ENCODE data around the gene TULP4.
A peak's percentile ranks its signal among the peaks of the same experiment; 100 is the strongest.
"Not testable (repeated sequence)": the region's sequence is repeated elsewhere in the genome, so short reads cannot be mapped to it uniquely, and the experiment has no call there.

TULP4 gene

GRCh38 chr6:158557110-158557509, 244.8 kb downstream of the TULP4 start:
- not testable (repeated sequence) for H3K9ac ChIP-seq (ENCODE audit: low read length); H3K27ac ChIP-seq (ENCODE audit: low read length); H3K4me1 ChIP-seq (ENCODE audit: control insufficient read depth, low read depth, low read length); H3K9me3 ChIP-seq (ENCODE audit: control insufficient read depth, low read depth, low read length); H3K36me3 ChIP-seq (ENCODE audit: control insufficient read depth, low read depth, low read length); H3K27me3 ChIP-seq (ENCODE audit: control insufficient read depth, insufficient read depth, low read length); H3K4me3 ChIP-seq (ENCODE audit: low read length)

DNA sequence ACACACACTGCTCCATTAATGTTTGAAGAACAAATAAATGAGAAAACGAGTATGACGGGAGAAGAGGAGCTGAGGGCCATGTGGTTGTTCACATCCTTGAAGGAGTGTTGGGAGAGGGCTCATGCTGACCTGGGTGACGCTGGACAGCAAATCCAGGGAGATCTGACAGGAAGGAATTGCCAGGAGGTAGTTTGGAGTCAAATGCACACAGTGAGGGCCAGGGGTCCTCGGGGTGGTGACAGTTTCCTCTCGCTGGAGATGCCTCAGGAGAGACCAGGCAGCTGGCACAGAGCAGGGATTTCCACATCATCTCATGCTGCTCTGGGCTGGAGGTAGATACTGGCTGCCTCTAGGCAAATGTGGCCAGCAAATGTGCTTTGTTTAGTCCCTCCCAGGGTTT, 245.7 kb downstream of the TULP4 start:
- no peaks in the 10 kb centered on the region for H3K36me3 ChIP-seq (ENCODE audit: control insufficient read depth, low read depth, low read length)
- H3K4me3 ChIP-seq (ENCODE audit: low read length), result no peak overlapping the region
- H3K27me3 ChIP-seq (ENCODE audit: control insufficient read depth, insufficient read depth, low read length), result no peaks in the 10 kb centered on the region
- no peak overlapping the region for H3K9ac ChIP-seq (ENCODE audit: low read length)
- H3K9me3 ChIP-seq (ENCODE audit: control insufficient read depth, low read depth, low read length), result no peaks in the 10 kb centered on the region
- peaks cover 3% of the 10 kb centered on the region for H3K4me1 ChIP-seq (ENCODE audit: control insufficient read depth, low read depth, low read length)
- no peak overlapping the region for H3K27ac ChIP-seq (ENCODE audit: low read length)

- Histone ChIP-seq H3K4me1 (ENCODE audit: control insufficient read depth, low read depth, low read length) (peaks cover 3% of the 10 kb centered on the region), H3K9me3 (ENCODE audit: control insufficient read depth, low read depth, low read length) (no peaks in the 10 kb centered on the region), H3K36me3 (ENCODE audit: control insufficient read depth, low read depth, low read length) (no peaks in the 10 kb centered on the region), H3K9ac (ENCODE audit: low read length) (no peak overlapping the region), H3K27ac (ENCODE audit: low read length) (no peak overlapping the region), H3K4me3 (ENCODE audit: low read length) (peak overlapping the region; percentile 84), H3K27me3 (ENCODE audit: control insufficient read depth, insufficient read depth, low read length) (no peaks in the 10 kb centered on the region)
Observed at GRCh38 chr6:158558415-158559306, 246.4 kb downstream of the TULP4 start.

DNA sequence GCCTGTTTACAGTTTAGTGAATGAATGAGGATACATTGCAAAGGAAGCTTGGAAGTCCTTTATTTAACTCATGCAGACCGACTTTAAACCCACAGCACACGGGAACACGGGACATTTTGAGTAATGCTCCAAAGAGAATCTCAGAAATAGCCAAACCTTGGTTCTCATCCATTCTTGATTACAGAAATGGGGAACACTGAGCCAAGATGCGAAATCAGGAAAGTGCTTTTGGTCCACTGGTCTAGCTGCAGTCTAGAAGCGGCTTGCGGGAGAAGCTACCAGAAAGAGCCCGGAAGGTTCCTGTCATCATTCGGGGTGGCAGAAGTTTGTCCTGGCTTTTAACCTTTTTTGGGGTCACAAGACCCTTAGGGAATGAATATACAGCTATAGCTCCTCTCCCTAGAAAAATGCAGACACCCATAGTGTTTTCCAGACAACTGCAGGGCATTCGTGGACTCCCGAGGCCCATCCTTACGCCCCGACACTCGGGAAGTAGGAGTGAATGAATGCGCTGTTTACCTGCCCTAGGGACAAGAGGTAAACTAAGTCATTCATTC, 247.2 kb downstream of the TULP4 start:
- Histone ChIP-seq H3K4me1 (ENCODE audit: control insufficient read depth, low read depth, low read length) (peaks cover 3% of the 10 kb centered on the region), H3K9me3 (ENCODE audit: control insufficient read depth, low read depth, low read length) (no peaks in the 10 kb centered on the region), H3K36me3 (ENCODE audit: control insufficient read depth, low read depth, low read length) (no peaks in the 10 kb centered on the region), H3K27me3 (ENCODE audit: control insufficient read depth, insufficient read depth, low read length) (no peaks in the 10 kb centered on the region), H3K9ac (ENCODE audit: low read length) (peak overlapping the region; percentile 63), H3K27ac (ENCODE audit: low read length) (no peak overlapping the region), H3K4me3 (ENCODE audit: low read length) (peak overlapping the region; percentile 84)

- H3K4me3 ChIP-seq (ENCODE audit: low read length), result peak within 1 kb of the TSS; percentile 84
- no peaks in the 10 kb centered on the region for H3K9me3 ChIP-seq (ENCODE audit: control insufficient read depth, low read depth, low read length)
- H3K4me1 ChIP-seq (ENCODE audit: control insufficient read depth, low read depth, low read length), result peaks cover 3% of the 10 kb centered on the region
- peak within 1 kb of the TSS; percentile 78 for H3K9ac ChIP-seq (ENCODE audit: low read length)
- H3K27me3 ChIP-seq (ENCODE audit: control insufficient read depth, insufficient read depth, low read length), result no peaks in the 10 kb centered on the region
- no peaks in the 10 kb centered on the region for H3K36me3 ChIP-seq (ENCODE audit: control insufficient read depth, low read depth, low read length)
- H3K27ac ChIP-seq (ENCODE audit: low read length), result no peak within 1 kb of the TSS
Observed at GRCh38 chr6:158559895-158560835, 247.9 kb downstream of the TULP4 start, which contains the start of gene TMEM181. TSS of gene TMEM181 (plus strand) at chr6:158560091. CDS start at chr6:158560225, 134 bp downstream.

- no peaks in the 10 kb centered on the region for H3K9me3 ChIP-seq (ENCODE audit: control insufficient read depth, low read depth, low read length)
Observed at GRCh38 chr6:158560836-158561320, 248.6 kb downstream of the TULP4 start.

More at GRCh38 chr6:158560836-158561320, 248.6 kb downstream of the TULP4 start:
- no peaks in the 10 kb centered on the region for H3K36me3 ChIP-seq (ENCODE audit: control insufficient read depth, low read depth, low read length)
- H3K9ac ChIP-seq (ENCODE audit: low read length), result peak overlapping the region; percentile 78
- peak overlapping the region; percentile 84 for H3K4me3 ChIP-seq (ENCODE audit: low read length)
- H3K4me1 ChIP-seq (ENCODE audit: control insufficient read depth, low read depth, low read length), result peaks cover 3% of the 10 kb centered on the region
- H3K27ac ChIP-seq (ENCODE audit: low read length), result no peak overlapping the region
- no peaks in the 10 kb centered on the region for H3K27me3 ChIP-seq (ENCODE audit: control insufficient read depth, insufficient read depth, low read length)

Data from iPS-18a (cell line).